HG02885 (cell line): ENCODE measurements around the gene LALBA.
"Not testable (repeated sequence)": the region's sequence is repeated elsewhere in the genome, so short reads cannot be mapped to it uniquely, and the experiment has no call there.

Experiments
- ATAC-seq: cut with Tn5 transposase; IDR thresholded peaks from one replicate; pipeline ENCODE4 v1.9.1; 2021; ENCODE audit warnings: mild to moderate bottlenecking; ENCODE audit not compliant: unreplicated experiment, poor library complexity

Gene LALBA

GRCh38 chr12:48536602-48537001 is 33.2 kb downstream of the LALBA start:
- ATAC-seq = no peak

DNA sequence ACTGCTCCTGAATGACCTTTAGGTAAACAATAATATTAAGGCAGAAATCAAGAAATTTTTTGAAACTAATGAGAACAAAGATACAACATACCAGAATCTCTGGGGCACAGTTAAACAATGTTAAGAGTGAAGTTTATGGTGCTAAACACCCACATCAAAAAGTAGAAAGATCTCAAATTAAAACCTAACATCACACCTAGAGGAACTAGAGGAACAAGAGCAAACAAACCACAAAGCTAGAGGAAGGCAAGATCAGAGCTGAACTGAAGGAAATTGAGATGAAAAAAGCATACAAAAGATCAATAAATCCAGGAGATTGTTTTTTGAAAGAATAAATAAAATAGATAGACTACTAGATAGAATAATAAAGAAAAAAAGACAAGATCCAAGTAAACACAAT is 37.2 kb downstream of the LALBA start:
- ATAC-seq = no peak

DNA sequence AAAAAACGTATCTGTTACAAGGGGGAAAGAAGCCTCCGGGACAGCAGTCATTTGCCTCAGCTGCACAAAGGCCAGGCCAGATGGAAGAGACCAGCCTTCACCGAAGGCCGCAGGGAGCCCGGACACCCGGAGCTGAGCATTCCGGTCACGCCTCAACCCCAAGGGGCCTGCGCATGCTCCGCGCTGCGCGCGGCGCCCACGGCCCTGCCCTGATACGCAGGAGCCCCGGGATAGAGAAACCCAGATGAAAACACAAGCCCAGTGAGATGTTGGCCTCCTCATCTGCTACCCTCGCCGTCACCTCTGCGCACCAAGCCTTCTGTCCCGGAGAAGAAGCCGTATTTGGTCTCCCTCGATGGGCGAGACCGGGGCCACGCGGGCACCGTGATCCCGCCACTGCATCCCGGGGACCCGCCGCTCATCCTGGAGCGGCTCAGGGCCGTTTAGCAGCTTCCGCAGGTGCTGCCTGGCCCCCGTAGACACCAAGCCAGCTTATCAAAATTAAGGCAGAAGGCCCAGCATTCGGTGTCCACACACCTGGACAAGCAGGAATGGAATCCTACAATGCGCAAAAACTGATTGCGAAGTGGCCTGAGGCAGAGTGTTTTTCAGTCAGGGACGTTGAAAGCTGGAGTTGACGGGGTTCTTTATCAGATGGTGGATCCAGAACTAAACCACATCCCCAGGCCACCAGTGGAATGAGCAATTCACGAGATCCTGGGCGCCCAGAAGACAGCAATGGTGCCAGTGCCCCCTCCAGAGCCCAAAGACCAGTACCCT is 41.8 kb downstream of the LALBA start:
- no peak for ATAC-seq

DNA sequence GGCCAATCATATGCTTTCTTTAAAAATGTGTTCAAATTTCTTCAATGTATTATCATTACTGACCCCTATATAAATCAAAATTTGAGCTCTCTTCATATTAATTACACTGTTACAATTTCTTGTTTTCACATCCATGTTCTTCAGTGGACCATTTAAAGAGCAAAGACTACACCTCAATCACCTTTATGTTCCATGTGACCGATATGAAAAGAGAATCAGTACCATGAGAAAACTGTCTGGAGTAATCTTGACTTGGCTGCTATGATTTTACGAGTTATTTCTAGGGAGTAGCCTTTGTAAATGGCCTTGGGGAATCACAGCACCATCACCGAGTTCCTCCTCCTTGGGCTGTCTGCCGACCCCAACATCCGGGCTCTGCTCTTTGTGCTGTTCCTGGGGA is 44.5 kb downstream of the LALBA start, which contains the start of gene OR8S1:
OR8S1 (plus strand) TSS at position 301 of the 400 bp plus-strand sequence; CDS start at position 301, 0 bp downstream.
- ATAC-seq = no peak

DNA sequence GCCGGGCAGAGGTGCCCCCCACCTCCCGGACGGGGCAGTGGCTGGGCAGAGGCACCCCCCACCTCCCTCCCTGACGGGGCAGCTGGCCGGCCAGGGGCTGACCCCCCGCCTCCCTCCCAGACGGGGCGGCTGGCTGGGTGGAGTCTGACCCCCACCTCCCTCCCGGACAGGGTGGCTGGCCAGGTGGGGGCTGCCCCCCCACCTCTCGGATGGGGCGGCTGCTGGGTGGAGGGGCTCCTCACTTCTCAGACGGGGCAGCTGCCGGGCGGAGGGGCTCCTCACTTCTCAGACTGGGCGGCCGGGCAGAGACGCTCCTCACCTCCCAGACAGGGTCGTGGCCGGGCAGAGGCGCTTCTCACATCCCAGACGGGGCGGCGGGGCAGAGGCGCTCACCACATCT is 49.5 kb downstream of the LALBA start:
- not testable (repeated sequence) for ATAC-seq
